Left forelimb (tissue), 1 donor: ENCODE results near the gene MRPL34.
A peak's percentile ranks its signal among the peaks of the same experiment; 100 is the strongest.

Experiments used
- DNase-seq: peaks from one replicate; pipeline ENCODE4 v3.0.0-alpha.2; 2018; ENCODE audit warnings: low spot score

The MRPL34 gene

DNA sequence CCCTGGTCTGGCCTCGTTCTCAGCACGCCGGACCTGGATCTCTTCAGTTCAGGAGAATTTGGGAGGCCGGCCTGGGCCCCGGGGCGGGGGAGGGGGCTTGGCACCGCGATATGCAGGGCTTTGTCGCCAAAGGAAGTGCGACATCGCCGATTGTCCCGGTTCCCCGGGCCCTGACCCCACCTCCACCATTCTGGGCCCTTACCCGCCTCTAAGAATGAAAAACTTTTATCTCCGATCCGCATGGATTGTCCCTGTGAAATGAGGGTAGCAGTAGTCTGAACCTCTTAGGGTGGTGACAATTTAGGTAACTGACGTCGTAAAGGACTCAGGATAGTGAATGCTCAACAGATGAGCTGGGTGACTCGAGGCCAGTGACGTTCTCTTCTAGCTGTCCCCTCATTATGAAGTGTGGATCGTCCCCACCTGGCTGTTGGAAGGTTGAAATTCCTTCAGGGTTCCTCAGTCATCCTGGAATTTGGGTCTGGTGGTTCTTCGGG is 4.3 kb downstream of the MRPL34 start:
- no peak for DNase-seq

DNA sequence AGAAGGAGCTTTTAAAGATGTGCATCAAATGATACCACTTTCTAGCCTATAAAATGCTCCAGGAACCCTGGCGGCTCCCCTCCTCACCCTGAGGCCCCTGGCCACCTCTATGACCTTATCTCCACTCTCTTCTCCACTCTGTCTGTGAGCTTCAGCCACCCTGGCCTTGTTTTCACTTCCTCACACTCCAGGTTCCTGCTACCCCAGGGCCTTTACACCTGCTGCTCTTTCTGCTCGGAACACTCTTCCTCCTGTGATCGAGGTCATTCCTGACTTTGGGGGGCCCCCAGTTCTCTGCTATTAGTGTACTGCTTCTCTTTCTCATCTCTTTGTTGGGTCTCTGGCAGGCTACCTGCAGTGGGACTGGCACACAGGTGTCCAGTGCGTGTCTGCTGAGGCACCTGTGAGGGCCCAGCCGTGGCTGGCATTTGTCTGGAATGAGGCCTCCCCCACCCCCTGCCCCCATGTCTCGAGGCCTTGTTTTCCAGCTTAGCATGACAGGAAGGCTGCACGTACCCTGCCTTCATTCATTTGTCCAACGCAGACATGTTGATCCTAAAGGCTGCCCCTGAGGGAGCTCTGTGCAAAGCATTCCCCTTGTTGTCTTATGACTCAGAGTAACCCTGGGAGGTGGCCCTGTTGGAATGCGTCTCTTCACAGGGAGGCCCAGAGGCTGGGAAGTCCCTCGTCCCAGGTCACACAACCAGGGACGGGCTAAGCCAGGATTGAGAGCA is 6.0 kb downstream of the MRPL34 start:
- no peak for DNase-seq

DNA sequence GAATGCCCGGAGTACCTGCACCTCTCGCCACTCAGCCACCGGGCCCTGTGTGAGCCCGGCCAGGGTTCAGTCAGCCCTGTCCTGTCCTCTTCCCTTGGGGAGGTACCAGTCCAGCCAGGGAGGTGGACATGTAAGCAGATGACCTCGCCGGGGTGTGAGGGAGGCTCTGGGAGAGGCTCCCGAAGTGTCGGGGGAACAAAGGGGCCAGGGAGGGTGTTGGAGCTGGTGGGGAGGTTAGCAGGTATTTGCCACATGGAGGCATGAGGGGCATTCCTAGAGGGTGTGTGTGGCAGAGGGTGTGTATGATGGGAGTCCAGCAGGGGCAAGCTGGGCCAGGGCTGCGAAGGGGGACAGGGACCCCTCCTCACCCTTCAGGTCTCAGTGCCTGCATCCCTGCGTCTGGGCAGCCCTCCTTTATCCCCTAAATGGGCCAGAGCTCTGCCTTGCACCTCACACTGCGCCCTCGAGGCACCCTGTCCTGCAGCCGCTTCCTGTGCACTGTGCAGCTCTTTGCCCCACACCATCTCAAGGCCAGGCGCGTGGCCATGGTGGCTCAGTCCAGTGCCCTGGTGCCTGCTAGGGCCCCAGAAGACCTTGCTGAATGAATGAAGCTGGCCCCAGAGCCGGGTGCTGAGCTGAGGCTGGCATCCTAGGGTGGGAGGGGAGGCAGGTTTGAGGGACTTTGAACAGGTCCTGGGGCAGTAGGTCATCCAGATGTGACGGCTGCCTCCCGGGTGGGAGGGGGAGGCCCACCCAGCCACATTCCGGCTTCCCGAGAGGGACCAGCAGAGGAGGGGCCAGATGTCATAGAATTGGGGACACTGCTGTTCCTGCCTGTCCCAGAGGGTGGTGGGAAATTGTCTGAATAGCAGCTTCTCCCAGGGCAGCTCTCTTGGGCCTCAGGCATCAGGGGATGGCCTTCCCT is 6.8 kb downstream of the MRPL34 start:
- DNase-seq = no peak

DNA sequence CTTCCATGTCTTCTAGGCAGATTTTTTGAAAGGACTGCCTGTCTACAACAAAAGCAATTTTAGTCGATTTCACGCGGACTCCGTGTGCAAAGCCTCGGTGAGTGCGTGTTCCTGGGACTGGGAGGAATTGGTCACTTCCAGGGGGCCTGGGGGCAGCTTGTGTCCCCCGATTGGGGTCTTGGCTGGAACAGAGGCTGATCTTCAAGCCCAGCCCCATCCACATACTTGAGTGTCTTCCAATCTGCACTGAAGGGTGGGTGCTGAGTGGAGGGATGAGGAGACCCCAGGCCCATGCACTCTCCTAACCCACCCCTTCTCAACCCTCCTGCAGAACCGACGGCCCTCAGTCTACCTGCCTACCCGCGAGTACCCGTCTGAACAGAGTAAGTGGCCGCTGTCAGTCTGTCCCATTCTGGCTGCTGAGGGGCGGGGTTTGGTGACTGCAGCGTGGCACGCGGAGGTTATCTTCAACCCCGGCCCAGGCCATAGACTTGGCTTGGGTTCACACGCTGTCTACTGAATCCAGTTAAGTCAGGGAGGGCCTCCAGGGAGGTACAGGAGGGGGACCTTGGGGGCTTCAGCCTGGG is 8.4 kb downstream of the MRPL34 start:
- DNase-seq = no peak

DNA sequence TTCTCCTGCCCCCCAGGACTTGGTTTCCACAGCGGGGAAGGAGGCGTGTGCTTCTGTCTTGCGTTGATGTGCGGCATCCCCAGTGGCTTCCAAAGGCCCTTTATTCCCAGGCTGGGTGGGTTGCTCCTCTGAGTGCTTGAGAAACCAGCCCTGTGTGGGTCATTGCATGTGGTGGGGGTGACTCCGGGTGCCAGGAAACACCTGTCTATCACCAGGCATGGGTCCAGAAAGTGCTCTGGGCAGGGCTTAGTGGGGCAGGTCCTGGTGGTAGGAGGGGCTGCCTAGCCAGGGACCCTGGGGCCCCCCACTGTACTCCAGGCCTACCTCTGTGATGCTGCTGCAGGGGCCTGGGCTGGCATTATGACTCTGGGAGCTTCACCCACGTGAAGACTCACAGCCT is 13.3 kb downstream of the MRPL34 start:
- DNase-seq = no peak

DNA sequence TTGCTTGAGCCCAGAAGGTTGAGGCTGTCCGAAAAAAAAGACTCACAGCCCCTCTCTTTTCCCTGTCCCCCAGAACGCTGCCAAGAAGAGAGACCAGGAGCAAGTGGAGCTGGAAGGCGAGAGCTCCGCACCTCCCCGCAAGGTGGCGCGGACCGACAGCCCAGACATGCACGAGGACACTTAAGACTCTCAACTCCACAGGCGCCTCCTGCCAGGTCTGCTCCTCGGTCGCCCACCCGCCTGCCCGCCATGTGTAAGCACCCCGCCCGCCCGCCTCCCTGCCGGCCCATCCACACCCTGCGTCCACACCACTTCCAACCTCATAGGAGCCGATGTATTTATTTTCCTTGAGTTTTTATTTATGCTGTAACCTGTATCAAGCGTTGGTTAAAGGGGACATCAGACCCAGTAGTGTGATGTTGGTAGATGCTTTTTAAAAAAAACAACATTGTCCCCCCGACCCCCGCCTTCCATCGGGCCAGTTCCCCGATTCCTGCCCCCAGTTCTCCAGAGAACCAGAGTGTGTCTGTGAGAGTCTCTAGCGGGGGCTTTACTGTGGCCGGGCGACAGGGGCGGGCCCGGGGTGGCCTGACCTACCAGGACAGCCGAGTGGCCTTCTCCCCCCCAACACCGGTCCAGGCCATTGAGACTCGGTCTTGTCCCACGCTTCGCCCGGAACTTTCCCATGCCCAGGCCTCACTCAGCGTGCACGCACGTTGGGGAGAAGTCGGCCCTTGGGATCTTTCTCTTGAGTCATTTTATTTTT is 14.0 kb downstream of the MRPL34 start:
- no peak for DNase-seq

DNA sequence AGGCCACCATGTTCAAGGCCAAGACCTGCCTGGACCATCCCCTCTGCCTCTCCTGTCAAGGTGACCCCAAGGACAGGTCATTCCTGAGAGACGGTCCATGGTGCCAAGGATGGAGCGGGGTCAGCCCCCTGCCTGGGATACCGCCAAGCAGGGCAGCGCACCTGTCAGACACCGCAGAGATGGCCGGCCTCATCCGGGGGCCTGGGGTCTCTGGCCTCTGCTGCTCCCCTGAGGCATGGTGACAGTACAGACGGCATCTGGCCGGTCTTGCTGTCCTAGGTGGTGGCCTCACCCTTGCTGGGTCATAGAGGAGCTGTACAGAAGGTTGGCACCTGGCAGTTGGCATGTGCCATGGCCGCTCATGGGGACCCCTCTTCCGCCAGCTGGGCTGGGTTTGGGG is 14.8 kb downstream of the MRPL34 start:
- no peak for DNase-seq

DNA sequence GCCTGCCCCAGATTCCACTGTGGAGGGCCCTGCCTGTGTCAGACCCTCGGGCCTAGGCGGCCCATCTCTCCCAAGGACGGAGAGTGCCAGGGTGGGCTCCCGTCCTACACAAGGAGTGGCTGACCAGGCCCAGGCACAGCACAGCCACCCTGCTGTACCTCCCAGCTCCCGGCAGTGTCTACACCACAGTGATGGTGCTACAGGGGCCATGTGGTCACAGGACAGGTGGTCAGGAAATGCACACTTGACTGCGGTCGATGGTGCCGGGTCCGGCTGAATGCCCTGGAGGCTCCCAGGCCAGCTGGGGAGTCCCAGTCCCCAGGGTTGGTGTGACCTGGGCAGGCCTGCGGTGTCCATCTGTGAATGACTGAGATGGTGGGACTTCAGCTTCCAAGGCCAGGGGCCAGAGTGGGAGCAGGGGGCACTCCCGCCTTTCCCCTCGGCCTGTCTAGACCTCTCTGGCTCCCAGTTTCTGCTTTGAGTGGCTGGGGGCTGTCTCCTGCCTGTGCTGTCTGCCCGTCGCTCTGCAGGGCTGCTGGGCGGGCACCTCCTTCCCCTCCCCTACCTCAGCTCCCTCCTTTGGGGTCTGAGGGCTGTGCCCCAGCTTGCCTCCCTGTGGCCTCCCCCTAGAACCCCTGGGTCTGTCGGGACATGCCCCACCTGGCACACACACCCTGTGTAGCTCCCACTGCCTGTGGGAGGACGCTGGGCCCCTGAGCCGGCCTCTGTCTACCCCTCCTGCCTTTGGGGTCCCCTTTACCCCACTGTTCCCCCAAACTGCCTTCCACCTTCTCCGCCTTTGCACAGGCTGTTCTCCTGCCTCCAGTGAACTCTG is 16.2 kb downstream of the MRPL34 start:
- DNase-seq = no peak

DNA sequence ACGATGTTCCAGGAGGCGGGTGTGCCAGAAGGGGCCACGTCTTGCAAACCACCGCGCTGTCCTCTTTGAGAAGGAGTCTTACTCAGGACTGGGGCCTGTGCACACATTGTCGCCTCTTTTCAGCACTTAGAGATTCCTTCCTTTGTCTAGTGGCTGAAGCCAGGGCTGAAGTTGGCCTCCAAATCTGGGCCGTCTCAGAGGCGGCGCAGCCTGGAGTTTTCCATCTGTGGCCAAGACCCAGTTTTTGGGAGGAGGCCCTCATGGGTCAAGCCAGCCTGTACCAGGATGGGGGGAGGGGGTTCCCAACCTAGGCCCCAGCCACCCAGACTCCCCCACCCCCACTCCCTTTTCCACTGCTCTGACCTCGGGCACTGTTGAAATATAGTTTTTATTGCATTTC is 17.2 kb downstream of the MRPL34 start:
- DNase-seq = no peak

DNA sequence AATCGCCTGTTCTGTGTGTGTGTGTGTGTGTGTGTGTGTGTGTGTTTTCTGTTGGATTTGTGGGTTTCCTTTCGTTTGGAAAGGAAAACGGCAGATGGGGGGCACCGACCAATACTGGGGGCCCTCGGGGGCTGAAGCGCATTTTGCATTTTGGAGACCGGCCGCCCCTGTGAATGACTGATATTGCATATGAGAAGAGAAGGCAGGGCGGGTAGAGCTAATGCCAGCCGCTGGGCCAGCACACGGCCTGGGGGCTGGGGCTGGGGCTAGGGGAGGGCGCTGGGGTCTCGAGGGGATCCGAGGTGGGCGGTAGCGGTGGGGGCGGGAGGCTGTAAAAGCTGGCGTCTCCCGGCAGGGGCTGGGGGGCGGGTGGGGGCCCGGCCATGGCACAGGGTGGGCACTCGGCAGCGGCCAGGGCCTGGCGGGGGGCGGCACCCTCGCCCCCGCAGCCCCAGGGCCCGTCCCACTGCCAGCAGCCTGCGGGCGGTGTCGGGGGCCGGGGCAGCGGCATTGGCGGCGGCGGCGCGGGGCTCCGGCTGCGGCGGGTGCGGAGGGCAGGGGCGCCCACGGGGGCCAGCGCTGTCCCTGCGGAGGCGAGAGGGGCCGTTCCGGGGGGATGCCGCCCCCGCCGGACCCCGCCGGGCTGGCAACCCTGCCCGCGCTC is 17.8 kb downstream of the MRPL34 start:
- no peak for DNase-seq

DNA sequence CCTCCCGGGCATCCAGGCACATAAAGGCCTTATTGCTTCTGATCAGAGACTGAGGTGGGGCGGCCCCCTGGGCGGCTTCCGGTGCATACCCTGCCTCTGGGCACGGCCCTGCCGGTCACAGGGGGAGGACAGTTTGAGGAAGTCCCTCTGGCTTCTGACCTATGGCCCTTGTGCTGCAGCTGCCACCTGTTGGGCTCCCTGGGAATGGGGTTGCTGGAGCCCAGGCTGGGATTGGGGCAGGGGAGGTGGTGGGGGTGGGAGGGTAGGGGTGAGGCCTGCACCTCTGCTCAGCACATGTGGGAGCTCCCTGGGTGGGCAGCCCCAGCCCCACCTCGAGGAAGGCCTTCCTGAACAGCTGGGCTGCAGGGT is 18.3 kb downstream of the MRPL34 start:
- no peak for DNase-seq

DNA sequence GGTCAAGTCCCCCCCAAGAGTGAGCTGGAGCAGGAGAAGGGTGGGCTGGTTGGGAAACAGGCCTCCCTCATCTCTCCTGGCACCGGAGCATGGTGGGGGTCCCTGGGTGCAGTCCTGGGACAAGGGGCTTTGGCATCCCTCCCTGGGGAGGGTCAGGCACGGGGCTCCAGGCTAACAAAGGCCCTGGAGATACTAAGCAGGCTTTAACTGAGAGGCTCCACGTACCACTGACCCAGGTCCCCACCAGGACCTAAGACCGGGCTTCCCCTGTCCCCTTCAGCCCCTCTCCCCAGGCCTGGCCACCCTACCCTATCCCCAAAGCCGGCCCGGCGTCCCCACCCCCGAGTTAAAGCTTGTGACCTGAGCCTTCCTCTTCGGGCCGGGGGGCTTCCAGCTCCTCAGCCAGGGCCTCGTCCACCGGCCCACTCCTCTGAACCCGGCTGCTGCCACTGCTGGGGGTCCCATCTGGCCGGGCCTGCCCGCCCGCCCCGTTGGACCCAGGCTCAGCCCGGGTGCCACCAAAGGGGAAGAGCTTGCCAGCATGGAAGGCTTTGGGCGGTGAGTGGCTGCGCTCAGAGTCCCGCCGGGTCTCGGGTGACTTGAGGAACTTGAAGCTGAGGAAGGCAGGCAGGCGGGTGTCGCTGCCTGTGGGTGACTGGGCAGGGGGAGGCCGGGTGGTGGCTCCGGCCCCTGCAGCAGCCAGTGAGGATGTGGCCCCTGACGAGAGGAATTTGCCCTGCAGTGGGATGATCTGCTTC is 18.9 kb downstream of the MRPL34 start:
- DNase-seq = no peak

DNA sequence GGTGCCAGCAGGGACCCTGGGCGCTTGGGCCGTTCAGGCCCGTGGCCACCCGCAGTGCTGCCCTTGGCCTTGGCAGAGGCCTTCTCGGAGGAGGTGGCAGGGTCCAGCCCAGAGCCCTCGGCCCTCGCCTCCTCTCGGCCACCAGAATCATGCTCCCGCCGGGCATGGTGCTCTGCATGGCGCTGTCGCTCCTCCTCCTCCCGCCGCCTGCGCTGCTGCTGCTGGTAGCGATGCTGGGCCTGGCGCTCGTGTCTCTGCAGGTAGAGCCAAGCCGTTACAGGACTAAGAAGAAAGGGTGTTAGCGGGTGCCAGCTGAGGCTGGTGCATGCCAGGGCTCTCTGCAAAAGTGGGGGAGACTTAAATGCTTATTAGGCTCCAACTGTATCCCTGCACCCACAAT is 19.5 kb downstream of the MRPL34 start:
- no peak for DNase-seq

DNA sequence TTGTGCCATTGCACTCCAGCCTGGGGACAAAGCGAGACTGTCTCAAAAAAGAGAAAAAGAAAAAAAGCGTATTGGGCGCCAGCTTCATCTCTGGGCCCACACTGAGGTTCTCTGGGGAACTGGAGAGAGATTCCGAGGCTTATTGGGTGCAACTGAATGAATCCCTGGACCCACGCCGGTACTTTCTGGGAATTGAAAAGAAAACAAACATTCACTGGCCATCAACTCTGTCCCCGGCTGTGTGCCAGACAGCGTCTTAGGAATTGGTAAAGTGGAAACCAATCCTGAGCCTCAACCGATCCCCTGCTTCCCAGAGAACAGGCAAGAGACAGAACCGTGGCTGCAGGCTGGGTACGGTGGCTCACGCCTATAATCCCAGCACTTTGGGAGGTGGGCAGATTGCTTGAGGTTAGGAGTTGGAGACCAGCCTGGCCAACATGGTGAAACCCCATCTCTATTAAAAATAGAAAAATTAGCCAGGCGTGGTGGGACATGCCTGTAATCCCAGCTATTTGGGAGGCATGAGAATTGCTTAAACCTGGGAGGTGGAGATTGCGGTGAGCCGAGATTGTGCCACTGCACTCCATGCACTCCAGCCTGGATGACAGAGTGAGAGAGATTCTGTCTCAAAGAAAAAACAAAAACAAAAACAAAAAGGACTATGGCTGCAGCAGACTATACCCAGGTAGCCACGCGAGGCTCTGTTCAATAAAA is 20.4 kb downstream of the MRPL34 start:
- DNase-seq = no peak

DNA sequence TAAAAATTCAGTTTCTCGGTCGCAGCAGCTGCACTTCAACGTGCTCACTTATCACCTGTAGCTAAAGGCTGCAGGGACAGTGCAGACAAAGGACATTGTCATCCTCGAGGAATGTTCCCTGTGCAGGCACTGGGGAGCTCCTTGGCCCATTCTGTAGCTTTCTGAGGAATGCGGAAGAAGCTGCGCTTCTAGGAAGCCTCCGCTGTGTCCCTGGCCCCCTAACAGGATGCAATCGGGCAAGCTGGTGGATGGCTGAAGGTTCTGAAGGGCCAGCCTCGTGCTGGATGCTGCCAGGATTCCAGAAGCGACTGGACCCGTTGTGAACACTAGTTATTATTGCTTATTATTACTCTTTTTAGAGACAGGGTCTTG is 20.9 kb downstream of the MRPL34 start:
- DNase-seq = no peak

DNA sequence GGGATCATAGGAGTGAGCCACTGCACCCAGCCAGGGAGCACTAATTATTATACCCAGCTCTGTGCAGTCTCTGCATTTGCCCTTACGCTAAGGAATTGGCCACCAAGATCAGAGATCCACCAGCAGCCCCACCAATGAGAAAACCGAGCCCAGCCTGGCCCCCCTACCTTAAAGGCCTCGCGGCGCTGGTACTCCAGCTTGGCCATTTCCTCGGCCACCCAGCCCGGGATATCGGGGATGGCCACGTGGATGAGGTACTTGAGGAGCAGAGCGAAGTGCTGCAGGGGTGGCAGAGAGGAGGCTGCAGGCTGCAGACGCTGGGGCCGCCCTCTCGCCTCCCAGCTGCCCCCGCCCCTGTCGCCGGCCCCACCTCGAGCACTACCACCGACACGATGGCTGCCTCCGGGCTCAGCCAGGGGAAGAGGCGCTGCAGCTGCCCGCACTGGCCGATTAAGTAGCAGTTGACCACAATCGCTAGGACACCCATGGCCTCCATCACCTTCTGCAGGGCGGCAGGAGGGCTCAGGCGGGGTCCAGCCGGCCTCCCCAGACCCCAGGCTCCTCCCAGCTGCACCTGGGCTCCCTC is 21.5 kb downstream of the MRPL34 start:
- no peak for DNase-seq

DNA sequence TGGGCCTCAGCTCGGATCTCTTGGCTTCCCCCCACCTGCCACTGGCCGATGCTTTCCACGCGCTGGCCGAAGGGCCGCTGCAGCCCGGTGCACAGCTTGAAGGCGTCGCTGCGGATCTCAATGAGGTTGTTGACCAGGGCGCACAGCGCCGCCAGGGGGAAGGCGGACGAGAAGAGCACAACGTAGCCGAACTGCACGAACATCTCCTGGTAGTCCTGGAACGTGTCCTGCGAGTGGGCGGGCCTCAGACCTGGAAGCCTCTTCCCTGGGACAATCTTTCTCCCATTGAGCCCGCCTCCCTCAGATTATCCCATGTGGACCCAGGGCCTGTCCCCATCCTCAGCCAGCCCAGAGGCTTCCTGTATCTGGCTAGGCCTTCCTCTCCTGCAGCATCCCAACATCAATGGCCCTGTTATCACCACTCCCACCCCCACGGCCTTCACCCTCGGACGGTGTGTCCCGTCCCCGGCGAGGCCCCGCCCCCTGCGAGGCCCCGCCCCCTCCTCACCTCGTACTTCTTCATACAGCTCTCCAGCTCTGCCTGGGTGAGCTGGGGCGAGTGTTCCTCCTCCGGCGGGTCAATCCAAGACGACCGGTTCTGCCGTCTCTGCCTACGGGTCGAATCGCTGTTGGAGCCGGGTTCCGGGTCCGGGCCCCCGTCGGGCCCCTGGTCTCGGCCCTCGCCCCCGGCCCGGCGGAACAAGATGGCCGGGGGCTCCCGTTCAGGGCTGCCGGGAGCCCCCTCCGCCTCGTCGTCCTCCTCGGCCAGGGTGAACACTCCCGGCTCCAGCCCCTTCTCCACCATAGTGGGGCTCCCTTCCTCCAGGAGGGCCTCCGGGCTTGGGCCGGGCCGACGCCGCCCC is 22.2 kb downstream of the MRPL34 start:
- DNase-seq = peak; percentile 80
